Measurements from ENCODE around the gene SLC35D3. TPM values are rescaled to one million over a fixed set of nuclear protein-coding genes. Genes with fewer than 3 reads are reported as not detected.
"Not testable (repeated sequence)": the region's sequence is repeated elsewhere in the genome, so short reads cannot be mapped to it uniquely, and the experiment has no call there.

Gene SLC35D3
- total and polyA plus RNA-seq, 10 of the 15 experiments (the other 5 are each of a cell fraction or from before 2014, with no cell fraction given): not detected

GRCh38 chr6:136901212-136901784 lies 20.8 kb upstream of the SLC35D3 start:
- no peaks in the 10 kb centered on the region for H3K4me1 ChIP-seq (ENCODE audit: control insufficient read depth, insufficient read depth, low read length)
- peaks cover 3 to 4% of the 10 kb centered on the region in 2 experiments for H3K36me3 ChIP-seq (ENCODE audit: control insufficient read depth in 2 of 2, insufficient read depth in 2 of 2, low read length in 1 of 2)
- SMC1A ChIA-PET (ENCODE audit: uncharacterized antibody, unreplicated experiment): interaction anchor here (1.5 kb wide), 1 partner anchor 12 kb away, joined by 5 read pairs; no protein-coding TSS in a partner anchor
- H4K20me1 ChIP-seq (ENCODE audit: control insufficient read depth, insufficient read depth): no peaks in the 10 kb centered on the region
- CTCF ChIA-PET: no interaction called here
- no peaks in the 10 kb centered on the region for H3K27me3 ChIP-seq (replicated peaks in 1 of 2; ENCODE audit: control insufficient read depth in 2 of 2, insufficient read depth in 2 of 2, low read length in 1 of 2)
- no peak overlapping the region for H3K4me3 ChIP-seq
- no peaks in the 10 kb centered on the region for H3K9me3 ChIP-seq (replicated peaks; ENCODE audit: control insufficient read depth, insufficient read depth, low read length)
- ATAC-seq: no peak
- no TSS peak for BruUV-seq (replicated peaks)
- no peak overlapping the region for H3K27ac ChIP-seq (ENCODE audit: control insufficient read depth, insufficient read depth)
- POLR2A ChIA-PET: no interaction called here
- H2AFZ ChIP-seq (ENCODE audit: control insufficient read depth, low read depth, low read length): no peak overlapping the region
- H3K4me2 ChIP-seq (ENCODE audit: control insufficient read depth, insufficient read depth): no peak overlapping the region
- FAIRE-seq: no peak
- RAD21 ChIA-PET (ENCODE audit: unreplicated experiment): no interaction called here
- intact Hi-C loops (cut with micrococcal nuclease; ENCODE audit: unreplicated experiment) (no loop called here), in situ Hi-C loops (cut with MboI) (no loop called here)
- H3K79me2 ChIP-seq (ENCODE audit: control insufficient read depth, insufficient read depth, low read length): no peaks in the 10 kb centered on the region
- 92% methylated on average over 5 of the region's 5 CpGs for WGBS (ENCODE audit: insufficient coverage, insufficient replicate concordance, low lambda C conversion rate, missing lambda C conversion rate)
- no peak for TF ChIP-seq RCOR1 (conservative IDR thresholded peaks at IDR 0.05; ENCODE audit: low read depth, low read length)
- TF ChIP-seq ZNF622 (IDR thresholded peaks at IDR 0.05): no peak
- TF ChIP-seq SMARCA5 (IDR thresholded peaks at IDR 0.05): no peak
- no peak for TF ChIP-seq RFX5 (IDR thresholded peaks at IDR 0.05; ENCODE audit: low read depth, low read length)
- TF ChIP-seq ZNF384 (IDR thresholded peaks at IDR 0.05; ENCODE audit: borderline replicate concordance, low read depth, low read length): no peak
- no peak for TF ChIP-seq PBX3 (IDR thresholded peaks at IDR 0.05; ENCODE audit: insufficient replicate concordance, low read depth, low read length)
- no peak for TF ChIP-seq FOXM1 (IDR thresholded peaks at IDR 0.05; ENCODE audit: low read depth, low read length)
- no peak for TF ChIP-seq POLR2A (IDR thresholded peaks at IDR 0.05; ENCODE audit: low read depth, low read length)
- no peak for TF ChIP-seq TCF3 (IDR thresholded peaks at IDR 0.05; ENCODE audit: borderline replicate concordance, insufficient read depth, low read depth, low read length)
- no peak for TF ChIP-seq HDAC6 (IDR thresholded peaks at IDR 0.05; ENCODE audit: unreplicated experiment)
- no peak for TF ChIP-seq SUPT20H (IDR thresholded peaks at IDR 0.05; ENCODE audit: borderline replicate concordance, control insufficient read depth, low read depth, low read length)
- DNase-seq (ENCODE audit: low read depth, low spot score): no peak
- H3K9ac ChIP-seq (ENCODE audit: control insufficient read depth, insufficient read depth, low read length): no peak overlapping the region

DNA sequence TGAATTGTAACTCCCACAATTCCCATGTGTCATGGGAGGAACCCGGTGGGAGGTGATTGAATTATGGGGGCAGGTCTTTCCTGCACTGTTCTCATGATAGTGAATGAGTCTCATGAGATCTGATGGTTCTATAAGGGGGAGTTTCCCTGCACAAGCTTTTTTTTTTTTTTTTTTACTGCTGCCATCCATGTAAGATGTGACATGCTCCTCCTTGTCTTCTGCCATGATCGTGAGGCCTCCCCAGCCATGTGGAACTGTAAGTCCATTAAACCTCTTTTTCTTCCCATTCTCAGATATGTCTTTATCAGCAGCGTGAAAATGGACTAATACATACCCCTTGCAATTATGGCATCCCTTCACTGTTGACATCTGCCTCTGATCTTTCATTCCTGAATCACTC lies 17.6 kb upstream of the SLC35D3 start:
- CTCF ChIA-PET: not testable (repeated sequence)

More for the DNA sequence above, 17.6 kb upstream of the SLC35D3 start:
- BruUV-seq (replicated peaks); FAIRE-seq; H3K9me3 ChIP-seq (replicated peaks; ENCODE audit: control insufficient read depth, insufficient read depth, low read length); H3K79me2 ChIP-seq (ENCODE audit: control insufficient read depth, insufficient read depth, low read length); DNase-seq (ENCODE audit: low read depth, low spot score); H2AFZ ChIP-seq (ENCODE audit: control insufficient read depth, low read depth, low read length); H3K4me3 ChIP-seq; in situ Hi-C loops (cut with MboI); intact Hi-C loops (cut with micrococcal nuclease; ENCODE audit: unreplicated experiment); H3K27ac ChIP-seq (ENCODE audit: control insufficient read depth, insufficient read depth); RAD21 ChIA-PET (ENCODE audit: unreplicated experiment); H3K9ac ChIP-seq (ENCODE audit: control insufficient read depth, insufficient read depth, low read length); H3K36me3 ChIP-seq (ENCODE audit: control insufficient read depth in 2 of 2, insufficient read depth in 2 of 2, low read length in 1 of 2); H3K4me2 ChIP-seq (ENCODE audit: control insufficient read depth, insufficient read depth); H3K4me1 ChIP-seq (ENCODE audit: control insufficient read depth, insufficient read depth, low read length); H3K27me3 ChIP-seq (replicated peaks in 1 of 2; ENCODE audit: control insufficient read depth in 2 of 2, insufficient read depth in 2 of 2, low read length in 1 of 2); ATAC-seq; H4K20me1 ChIP-seq (ENCODE audit: control insufficient read depth, insufficient read depth); POLR2A ChIA-PET: not testable (repeated sequence)
- WGBS (ENCODE audit: insufficient coverage, insufficient replicate concordance, low lambda C conversion rate, missing lambda C conversion rate): 100% methylated on average over 2 of the region's 3 CpGs
- SMC1A ChIA-PET (ENCODE audit: uncharacterized antibody, unreplicated experiment): interaction anchor here (1.0 to 2.1 kb wide), 4 partner anchors 8 to 20 kb away, joined by 3 to 8 read pairs (median 4); no protein-coding TSS in a partner anchor

Data from GM12878 (cell line).